SK-N-MC (cell line): Measurements from ENCODE around the gene MARVELD1.

Source experiments
- EZH2 ChIP-seq: fragments of 200-600 bp; sonication (generic); IDR thresholded peaks from one replicate; pipeline ENCODE4 v1.6.1; 2017; ENCODE audit warnings: antibody characterized with exemption
- FOXP2 ChIP-seq: optimal IDR thresholded peaks from 2 replicates; pipeline ENCODE3; 2011; ENCODE audit warnings: mild to moderate bottlenecking, moderate library complexity; ENCODE audit not compliant: insufficient read depth; ENCODE audit errors: extremely low read length, control extremely low read depth
- POLR2AphosphoS5 ChIP-seq: IDR thresholded peaks from 2 replicates; pipeline ENCODE4 v1.6.1; 2012; ENCODE audit warnings: mild to moderate bottlenecking, low read depth, low read length, borderline replicate concordance

- TF ChIP-seq EZH2 (no peak), POLR2AphosphoS5 (no peak), FOXP2 (no peak)
These were observed 1.8 kb downstream of the MARVELD1 start for GRCh38 chr10:97715259-97715874.
